Vagina (tissue), 2 donors: ENCODE measurements around the gene RAB22A. TPM values are rescaled to one million over a fixed set of nuclear protein-coding genes. Genes with fewer than 3 reads are reported as not detected.

Experiments used
- DNase-seq, 2 donors: peaks; one replicate each; pipeline ENCODE4 v3.0.0-alpha.2; 2017; ENCODE audit errors: extremely low spot score in 2 of 2
- H3K27ac ChIP-seq: fragments of 200-600 bp; sonication (generic); one replicate; pipeline ENCODE4 v1.5.1; 2019
- H3K27me3 ChIP-seq: fragments of 200-600 bp; sonication (generic); one replicate; pipeline ENCODE4 v1.5.1; 2019
- H3K36me3 ChIP-seq, 2 donors: fragments of 200-600 bp; sonication (generic); one replicate each; pipeline ENCODE4 v1.5.1; 2017 to 2019
- H3K4me1 ChIP-seq: fragments of 200-600 bp; sonication (generic); one replicate; pipeline ENCODE4 v1.5.1; 2019
- H3K4me3 ChIP-seq, 2 donors: fragments of 200-600 bp; sonication (generic); 1 replicate in 1 of 2; 2 replicates in 1 of 2; pipeline ENCODE4 v1.5.1; 2016 to 2019
- H3K9me3 ChIP-seq: fragments of 200-600 bp; sonication (generic); one replicate; pipeline ENCODE4 v1.5.1; 2019
- CTCF ChIP-seq, 3 experiments: fragments of 450-650 bp in 2 of 3; fragments of 200-600 bp in 1 of 3; sonication (generic) in 1 of 3; IDR thresholded peaks; one replicate each; pipeline ENCODE4 v1.5.1; 2017 to 2019; ENCODE audit warnings: antibody characterized with exemption in 3 of 3, mild to moderate bottlenecking in 2 of 3, moderate library complexity in 2 of 3
- POLR2A ChIP-seq, 2 donors: fragments of 450-650 bp; IDR thresholded peaks; one replicate each; pipeline ENCODE4 v1.6.1; 2017; ENCODE audit warnings: antibody characterized with exemption in 2 of 2, mild to moderate bottlenecking in 2 of 2, moderate library complexity in 2 of 2
- POLR2AphosphoS5 ChIP-seq, 2 donors: sonication (generic); formaldehyde crosslinking; IDR thresholded peaks; one replicate each; pipeline ENCODE4 v1.9.0; 2017; ENCODE audit warnings: antibody characterized with exemption in 2 of 2, mild to moderate bottlenecking in 2 of 2, low read depth in 1 of 2; ENCODE audit not compliant: insufficient read depth in 1 of 2
- intact Hi-C: fragments of 100-400 bp; cut with DNase I; formaldehyde crosslinking; loops from one replicate; pipeline ENCODE4 v1.15.1; 2023
- total RNA-seq: library from RNA; depleted of rRNA; stranded (reverse); fragments of >200 nt; gene quantifications from one replicate; pipeline ENCODE4 v1.2.3, GENCODE V29; 2016

RAB22A gene
- total RNA-seq, 1 donor from 2014 or later, result 15.2 TPM

GRCh38 chr20:58300321-58300720 lies 9.2 kb upstream of the RAB22A start:
- intact Hi-C loops, result loop anchor here (10.0 kb wide), 1 partner anchor 56 kb away; no protein-coding TSS in a partner anchor
- Histone ChIP-seq H3K4me3 (no peak overlapping the region), H3K9me3 (no peaks in the 10 kb centered on the region), H3K27ac (no peak overlapping the region), H3K36me3 (no peaks in the 10 kb centered on the region), H3K27me3 (no peaks in the 10 kb centered on the region), H3K4me1 (peaks cover 5% of the 10 kb centered on the region)
- DNase-seq, result no peak
- TF ChIP-seq CTCF (IDR thresholded peaks at IDR 0.05) (no peak), POLR2A (IDR thresholded peaks at IDR 0.05) (no peak), POLR2AphosphoS5 (IDR thresholded peaks at IDR 0.05; ENCODE audit: insufficient read depth in 1 of 2, low read depth in 1 of 2) (no peak)

DNA sequence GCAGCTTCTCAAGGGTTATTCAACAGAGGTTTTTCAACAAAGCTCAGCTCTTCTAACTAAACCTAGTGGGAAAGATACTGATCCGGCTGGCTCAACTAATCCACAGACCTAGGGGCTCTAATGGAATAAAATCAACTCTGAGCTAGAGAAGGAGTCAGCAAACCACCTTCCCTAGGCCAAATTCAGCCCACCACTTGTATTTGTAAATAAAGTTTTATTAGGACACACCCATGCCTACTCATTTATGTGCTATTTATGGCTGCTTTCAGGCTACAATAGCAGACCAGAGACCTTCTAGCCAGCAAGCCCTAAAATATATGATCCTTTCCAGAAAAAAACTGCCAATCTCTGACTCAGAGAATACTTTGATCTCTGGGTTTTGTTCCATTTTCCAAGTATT lies 6.0 kb upstream of the RAB22A start:
- DNase-seq, result no peak
- no peaks in the 10 kb centered on the region for H3K36me3 ChIP-seq
- H3K4me1 ChIP-seq, result peaks cover 11% of the 10 kb centered on the region
- no peak overlapping the region for H3K27ac ChIP-seq
- no peaks in the 10 kb centered on the region for H3K9me3 ChIP-seq
- no peaks in the 10 kb centered on the region for H3K27me3 ChIP-seq
- intact Hi-C loops, result loop anchor here (10.0 kb wide), 1 partner anchor 59 kb away; no protein-coding TSS in a partner anchor
- no peak overlapping the region for H3K4me3 ChIP-seq
- TF ChIP-seq POLR2A (IDR thresholded peaks at IDR 0.05), result no peak
- TF ChIP-seq POLR2AphosphoS5 (IDR thresholded peaks at IDR 0.05; ENCODE audit: insufficient read depth in 1 of 2, low read depth in 1 of 2), result no peak
- no peak for TF ChIP-seq CTCF (IDR thresholded peaks at IDR 0.05)

- intact Hi-C loops, result loop anchor here (10.0 kb wide), 1 partner anchor 60 kb away; no protein-coding TSS in a partner anchor
- no peak for DNase-seq
- H3K9me3 ChIP-seq, result no peaks in the 10 kb centered on the region
- H3K4me1 ChIP-seq, result peaks cover 17% of the 10 kb centered on the region
- no peaks in the 10 kb centered on the region for H3K36me3 ChIP-seq
- TF ChIP-seq CTCF (IDR thresholded peaks at IDR 0.05) (no peak), POLR2A (IDR thresholded peaks at IDR 0.05) (no peak), POLR2AphosphoS5 (IDR thresholded peaks at IDR 0.05; ENCODE audit: insufficient read depth in 1 of 2, low read depth in 1 of 2) (no peak)
- no peak overlapping the region for H3K27ac ChIP-seq
- no peak overlapping the region for H3K4me3 ChIP-seq
- no peaks in the 10 kb centered on the region for H3K27me3 ChIP-seq
Observed at GRCh38 chr20:58305061-58305460, 4.5 kb upstream of the RAB22A start.

- no peak overlapping the region for H3K27ac ChIP-seq
- TF ChIP-seq CTCF (IDR thresholded peaks at IDR 0.05), result no peak
- TF ChIP-seq POLR2A (IDR thresholded peaks at IDR 0.05), result no peak
- no peak for TF ChIP-seq POLR2AphosphoS5 (IDR thresholded peaks at IDR 0.05; ENCODE audit: insufficient read depth in 1 of 2, low read depth in 1 of 2)
Observed at GRCh38 chr20:58306421-58307261, 2.9 kb upstream of the RAB22A start.

DNA sequence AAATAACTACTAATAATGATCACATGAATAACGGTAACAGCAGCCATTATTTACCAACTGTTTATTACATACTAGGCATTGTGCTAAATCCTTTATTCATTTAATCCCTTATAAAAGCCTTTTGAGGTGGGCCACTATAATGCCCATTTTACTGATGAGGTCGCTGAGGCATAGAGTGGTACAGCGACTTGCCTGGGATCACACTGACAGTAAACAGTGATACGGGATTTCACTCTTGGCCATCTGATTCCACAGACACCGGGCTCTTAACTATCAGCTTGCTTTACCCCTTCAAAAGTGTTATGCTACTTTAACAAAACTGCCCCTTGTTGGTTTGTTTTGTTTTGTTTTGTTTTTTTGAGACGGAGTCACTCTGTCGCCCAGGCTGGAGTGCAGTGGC lies 2.2 kb upstream of the RAB22A start:
- Histone ChIP-seq H3K27ac (no peak overlapping the region), H3K4me3 (no peak overlapping the region), H3K27me3 (no peaks in the 10 kb centered on the region), H3K36me3 (no peaks in the 10 kb centered on the region), H3K9me3 (no peaks in the 10 kb centered on the region), H3K4me1 (peaks cover 39% of the 10 kb centered on the region)
- DNase-seq, result no peak
- no peak for TF ChIP-seq POLR2A (IDR thresholded peaks at IDR 0.05)
- TF ChIP-seq CTCF (IDR thresholded peaks at IDR 0.05), result no peak
- TF ChIP-seq POLR2AphosphoS5 (IDR thresholded peaks at IDR 0.05; ENCODE audit: insufficient read depth in 1 of 2, low read depth in 1 of 2), result no peak
- intact Hi-C loops, result loop anchor here (10.0 kb wide), 1 partner anchor 62 kb away; no protein-coding TSS in a partner anchor

More at GRCh38 chr20:58306421-58307261, 2.9 kb upstream of the RAB22A start:
- Histone ChIP-seq H3K9me3 (no peaks in the 10 kb centered on the region), H3K4me1 (peaks cover 33% of the 10 kb centered on the region), H3K36me3 (no peaks in the 10 kb centered on the region), H3K27me3 (no peaks in the 10 kb centered on the region), H3K4me3 (no peak overlapping the region)
- no peak for DNase-seq
- intact Hi-C loops, result loop anchor here (10.0 kb wide), 1 partner anchor 62 kb away; no protein-coding TSS in a partner anchor
